ENCODE data around the gene HIPK3.

DNA sequence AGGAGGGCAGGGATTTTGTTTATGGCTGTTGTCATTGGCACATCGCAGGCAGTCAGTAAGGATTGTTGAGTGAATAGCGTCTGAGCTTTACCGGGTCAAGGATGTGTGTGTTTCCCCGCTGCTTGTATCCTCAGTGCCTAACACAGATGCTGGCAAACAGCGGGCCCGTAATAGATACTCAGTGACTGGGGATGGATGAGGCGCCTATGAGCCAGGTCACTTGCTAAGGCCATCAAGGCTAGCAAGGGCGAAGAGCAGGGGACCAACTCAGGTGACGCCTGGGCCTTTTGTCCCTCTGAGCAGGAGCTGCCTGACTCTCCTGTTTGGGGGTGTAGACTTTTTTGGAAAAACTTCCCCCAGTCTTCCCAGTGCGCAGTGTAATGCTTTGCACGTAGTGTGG, 118.1 kb downstream of the HIPK3 start:
- TF ChIP-seq, protein P1, sequence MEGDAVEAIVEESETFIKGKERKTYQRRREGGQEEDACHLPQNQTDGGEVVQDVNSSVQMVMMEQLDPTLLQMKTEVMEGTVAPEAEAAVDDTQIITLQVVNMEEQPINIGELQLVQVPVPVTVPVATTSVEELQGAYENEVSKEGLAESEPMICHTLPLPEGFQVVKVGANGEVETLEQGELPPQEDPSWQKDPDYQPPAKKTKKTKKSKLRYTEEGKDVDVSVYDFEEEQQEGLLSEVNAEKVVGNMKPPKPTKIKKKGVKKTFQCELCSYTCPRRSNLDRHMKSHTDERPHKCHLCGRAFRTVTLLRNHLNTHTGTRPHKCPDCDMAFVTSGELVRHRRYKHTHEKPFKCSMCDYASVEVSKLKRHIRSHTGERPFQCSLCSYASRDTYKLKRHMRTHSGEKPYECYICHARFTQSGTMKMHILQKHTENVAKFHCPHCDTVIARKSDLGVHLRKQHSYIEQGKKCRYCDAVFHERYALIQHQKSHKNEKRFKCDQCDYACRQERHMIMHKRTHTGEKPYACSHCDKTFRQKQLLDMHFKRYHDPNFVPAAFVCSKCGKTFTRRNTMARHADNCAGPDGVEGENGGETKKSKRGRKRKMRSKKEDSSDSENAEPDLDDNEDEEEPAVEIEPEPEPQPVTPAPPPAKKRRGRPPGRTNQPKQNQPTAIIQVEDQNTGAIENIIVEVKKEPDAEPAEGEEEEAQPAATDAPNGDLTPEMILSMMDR (tag by site-specific recombination; IDR thresholded peaks at IDR 0.05), result no peak
- TF ChIP-seq ZNF274 (IDR thresholded peaks at IDR 0.05; ENCODE audit: low read length) (no peak), ZNF274 (tag by site-specific recombination; IDR thresholded peaks at IDR 0.05; ENCODE audit: borderline replicate concordance) (no peak), ZNF155 (tag by site-specific recombination; IDR thresholded peaks at IDR 0.05) (no peak), MYNN (tag by site-specific recombination; IDR thresholded peaks at IDR 0.05; ENCODE audit: borderline replicate concordance) (no peak), ZBTB17 (tag by site-specific recombination; IDR thresholded peaks at IDR 0.05) (no peak), ZNF112 (tag by site-specific recombination; IDR thresholded peaks at IDR 0.05) (no peak), SP7 (tag by site-specific recombination; IDR thresholded peaks at IDR 0.05) (no peak), ZNF530 (tag by site-specific recombination; IDR thresholded peaks at IDR 0.05; ENCODE audit: low read depth) (no peak), ZNF510 (tag by site-specific recombination; IDR thresholded peaks at IDR 0.05; ENCODE audit: insufficient replicate concordance) (no peak), ZNF664 (tag by site-specific recombination; IDR thresholded peaks at IDR 0.05) (no peak), RBAK (tag by site-specific recombination; IDR thresholded peaks at IDR 0.05) (no peak), KLF7 (tag by site-specific recombination; IDR thresholded peaks at IDR 0.05; ENCODE audit: borderline replicate concordance) (no peak), ZFP3 (tag by site-specific recombination; IDR thresholded peaks at IDR 0.05; ENCODE audit: low read depth) (no peak)
- TF ChIP-seq, protein P2, sequence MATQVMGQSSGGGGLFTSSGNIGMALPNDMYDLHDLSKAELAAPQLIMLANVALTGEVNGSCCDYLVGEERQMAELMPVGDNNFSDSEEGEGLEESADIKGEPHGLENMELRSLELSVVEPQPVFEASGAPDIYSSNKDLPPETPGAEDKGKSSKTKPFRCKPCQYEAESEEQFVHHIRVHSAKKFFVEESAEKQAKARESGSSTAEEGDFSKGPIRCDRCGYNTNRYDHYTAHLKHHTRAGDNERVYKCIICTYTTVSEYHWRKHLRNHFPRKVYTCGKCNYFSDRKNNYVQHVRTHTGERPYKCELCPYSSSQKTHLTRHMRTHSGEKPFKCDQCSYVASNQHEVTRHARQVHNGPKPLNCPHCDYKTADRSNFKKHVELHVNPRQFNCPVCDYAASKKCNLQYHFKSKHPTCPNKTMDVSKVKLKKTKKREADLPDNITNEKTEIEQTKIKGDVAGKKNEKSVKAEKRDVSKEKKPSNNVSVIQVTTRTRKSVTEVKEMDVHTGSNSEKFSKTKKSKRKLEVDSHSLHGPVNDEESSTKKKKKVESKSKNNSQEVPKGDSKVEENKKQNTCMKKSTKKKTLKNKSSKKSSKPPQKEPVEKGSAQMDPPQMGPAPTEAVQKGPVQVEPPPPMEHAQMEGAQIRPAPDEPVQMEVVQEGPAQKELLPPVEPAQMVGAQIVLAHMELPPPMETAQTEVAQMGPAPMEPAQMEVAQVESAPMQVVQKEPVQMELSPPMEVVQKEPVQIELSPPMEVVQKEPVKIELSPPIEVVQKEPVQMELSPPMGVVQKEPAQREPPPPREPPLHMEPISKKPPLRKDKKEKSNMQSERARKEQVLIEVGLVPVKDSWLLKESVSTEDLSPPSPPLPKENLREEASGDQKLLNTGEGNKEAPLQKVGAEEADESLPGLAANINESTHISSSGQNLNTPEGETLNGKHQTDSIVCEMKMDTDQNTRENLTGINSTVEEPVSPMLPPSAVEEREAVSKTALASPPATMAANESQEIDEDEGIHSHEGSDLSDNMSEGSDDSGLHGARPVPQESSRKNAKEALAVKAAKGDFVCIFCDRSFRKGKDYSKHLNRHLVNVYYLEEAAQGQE (tag by site-specific recombination; IDR thresholded peaks at IDR 0.05), result no peak
